Measurements from ENCODE around the gene NFKBIE. TPM values are rescaled to one million over a fixed set of nuclear protein-coding genes. Genes with fewer than 3 reads are reported as not detected.

The NFKBIE gene
- total and polyA plus RNA-seq, 2 of the 13 experiments (the other 11 are each of a cell fraction or from before 2014, with no cell fraction given) = 6.7 to 14.5 TPM

- no peak; the same call in 1 of the 2 replicates for TF ChIP-seq ZNF205 (CRISPR knock-in tag; IDR thresholded peaks at IDR 0.05)
- TF ChIP-seq GZF1 (CRISPR knock-in tag; IDR thresholded peaks at IDR 0.05) = no peak
- no peak for TF ChIP-seq ZNF839 (CRISPR knock-in tag; IDR thresholded peaks at IDR 0.05; ENCODE audit: borderline replicate concordance)
- no peak for TF ChIP-seq SMAD1 (CRISPR knock-in tag; IDR thresholded peaks at IDR 0.05; ENCODE audit: borderline replicate concordance, low read depth)
- no peak for TF ChIP-seq ZNF530 (CRISPR knock-in tag; IDR thresholded peaks at IDR 0.05; ENCODE audit: low read depth)
- no peak for TF ChIP-seq CERS6 (CRISPR knock-in tag; IDR thresholded peaks at IDR 0.05)
- TF ChIP-seq RCOR2 (CRISPR knock-in tag; IDR thresholded peaks at IDR 0.05) = no peak
- no peak; the same call in none of the 2 replicates for TF ChIP-seq PRDM10 (CRISPR knock-in tag; IDR thresholded peaks at IDR 0.05; ENCODE audit: low read depth)
- TF ChIP-seq PAWR (CRISPR knock-in tag; IDR thresholded peaks at IDR 0.05; ENCODE audit: borderline replicate concordance) = no peak; the same call in 1 of the 2 replicates
- TF ChIP-seq ELF1 (CRISPR knock-in tag; IDR thresholded peaks at IDR 0.05) = peak; percentile 83
- TF ChIP-seq BCL3 (CRISPR knock-in tag; IDR thresholded peaks at IDR 0.05) = no peak; the same call in 1 of the 2 replicates
- TF ChIP-seq ZFP37 (CRISPR knock-in tag; IDR thresholded peaks at IDR 0.05; ENCODE audit: borderline replicate concordance) = no peak
- TF ChIP-seq MEF2D (CRISPR knock-in tag; IDR thresholded peaks at IDR 0.05) = no peak
Measured at GRCh38 chr6:44265007-44265721, at the start of gene NFKBIE (continued).

All from HepG2 (cell line).